22Rv1 (cell line): ENCODE measurements around the gene PLEKHA8.
"Not testable (repeated sequence)": the region's sequence is repeated elsewhere in the genome, so short reads cannot be mapped to it uniquely, and the experiment has no call there.

ENCODE experiments used
- H3K27ac ChIP-seq: fragments of 450-650 bp; 2 replicates; pipeline ENCODE4 v1.5.1; 2017
- CTCF ChIP-seq: fragments of 450-650 bp; IDR thresholded peaks from 2 replicates; pipeline ENCODE4 v1.5.1; 2017; ENCODE audit warnings: mild to moderate bottlenecking
- ZFX ChIP-seq: fragments of 450-650 bp; IDR thresholded peaks from 2 replicates; pipeline ENCODE4 v1.6.1; 2017; ENCODE audit warnings: antibody characterized with exemption, borderline replicate concordance

PLEKHA8 gene

GRCh38 chr7:30091491-30091912 is 63.3 kb downstream of the PLEKHA8 start:
- TF ChIP-seq CTCF (no peak), ZFX (no peak)
- no peak overlapping the region for H3K27ac ChIP-seq

- TF ChIP-seq CTCF = no peak
- TF ChIP-seq ZFX = no peak
- H3K27ac ChIP-seq = no peak overlapping the region
Observed at GRCh38 chr7:30091987-30092386, 63.8 kb downstream of the PLEKHA8 start.

- TF ChIP-seq CTCF (no peak), ZFX (no peak)
- no peak overlapping the region for H3K27ac ChIP-seq
Observed at GRCh38 chr7:30093420-30093952, 65.3 kb downstream of the PLEKHA8 start.

- not testable (repeated sequence) for H3K27ac ChIP-seq
Observed at GRCh38 chr7:30098599-30098998, 70.4 kb downstream of the PLEKHA8 start.

DNA sequence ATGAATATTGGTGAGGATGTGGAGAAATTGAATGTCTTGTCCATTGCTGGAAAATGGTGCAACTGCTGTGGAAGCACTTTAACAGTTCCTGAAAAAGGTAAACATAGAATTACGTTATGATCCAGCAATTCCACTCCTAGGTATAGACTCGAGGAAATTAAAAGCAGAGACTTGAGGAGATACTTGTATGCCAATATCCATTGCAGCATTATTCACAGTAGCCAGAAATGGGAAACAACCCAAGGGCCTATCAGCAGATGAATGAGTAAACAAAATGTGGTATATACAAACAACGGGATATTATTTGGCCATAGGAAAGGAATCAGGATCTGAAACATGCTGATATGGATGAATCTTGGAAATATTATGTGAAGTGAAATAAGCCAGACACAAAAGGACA is 74.1 kb downstream of the PLEKHA8 start:
- H3K27ac ChIP-seq = no peak overlapping the region
- no peak for TF ChIP-seq CTCF
- no peak for TF ChIP-seq ZFX

GRCh38 chr7:30104157-30104556 is 75.9 kb downstream of the PLEKHA8 start:
- TF ChIP-seq ZFX (no peak), CTCF (no peak)
- no peak overlapping the region for H3K27ac ChIP-seq

GRCh38 chr7:30112103-30112713 is 84.0 kb downstream of the PLEKHA8 start:
- H3K27ac ChIP-seq = no peak overlapping the region
- TF ChIP-seq CTCF (no peak), ZFX (no peak)

GRCh38 chr7:30113144-30113543 is 84.9 kb downstream of the PLEKHA8 start:
- no peak overlapping the region for H3K27ac ChIP-seq
- TF ChIP-seq CTCF (no peak), ZFX (no peak)
